Vagina (tissue), 2 donors: ENCODE measurements around the gene TTLL11.

Experiments
- CTCF ChIP-seq, 3 experiments: fragments of 450-650 bp in 2 of 3; fragments of 200-600 bp in 1 of 3; sonication (generic) in 1 of 3; IDR thresholded peaks; one replicate each; pipeline ENCODE4 v1.5.1; 2017 to 2019; ENCODE audit warnings: antibody characterized with exemption in 3 of 3, mild to moderate bottlenecking in 2 of 3, moderate library complexity in 2 of 3
- POLR2A ChIP-seq, 2 donors: fragments of 450-650 bp; IDR thresholded peaks; one replicate each; pipeline ENCODE4 v1.6.1; 2017; ENCODE audit warnings: antibody characterized with exemption in 2 of 2, mild to moderate bottlenecking in 2 of 2, moderate library complexity in 2 of 2
- POLR2AphosphoS5 ChIP-seq, 2 donors: sonication (generic); formaldehyde crosslinking; IDR thresholded peaks; one replicate each; pipeline ENCODE4 v1.9.0; 2017; ENCODE audit warnings: antibody characterized with exemption in 2 of 2, mild to moderate bottlenecking in 2 of 2, low read depth in 1 of 2; ENCODE audit not compliant: insufficient read depth in 1 of 2

- TF ChIP-seq POLR2AphosphoS5 (IDR thresholded peaks at IDR 0.05; ENCODE audit: insufficient read depth in 1 of 2, low read depth in 1 of 2) (no peak), POLR2A (IDR thresholded peaks at IDR 0.05) (no peak), CTCF (IDR thresholded peaks at IDR 0.05) (no peak)
These were observed 312.7 kb downstream of the TTLL11 start for GRCh38 chr9:121780177-121781040.
